Measurements from ENCODE around the gene AZU1. TPM values are rescaled to one million over a fixed set of nuclear protein-coding genes. Genes with fewer than 3 reads are reported as not detected.
"Not testable (repeated sequence)": the region's sequence is repeated elsewhere in the genome, so short reads cannot be mapped to it uniquely, and the experiment has no call there.

AZU1 gene
- total RNA-seq, 2 donors from 2014 or later: 6.9 TPM; not detected in 1

DNA sequence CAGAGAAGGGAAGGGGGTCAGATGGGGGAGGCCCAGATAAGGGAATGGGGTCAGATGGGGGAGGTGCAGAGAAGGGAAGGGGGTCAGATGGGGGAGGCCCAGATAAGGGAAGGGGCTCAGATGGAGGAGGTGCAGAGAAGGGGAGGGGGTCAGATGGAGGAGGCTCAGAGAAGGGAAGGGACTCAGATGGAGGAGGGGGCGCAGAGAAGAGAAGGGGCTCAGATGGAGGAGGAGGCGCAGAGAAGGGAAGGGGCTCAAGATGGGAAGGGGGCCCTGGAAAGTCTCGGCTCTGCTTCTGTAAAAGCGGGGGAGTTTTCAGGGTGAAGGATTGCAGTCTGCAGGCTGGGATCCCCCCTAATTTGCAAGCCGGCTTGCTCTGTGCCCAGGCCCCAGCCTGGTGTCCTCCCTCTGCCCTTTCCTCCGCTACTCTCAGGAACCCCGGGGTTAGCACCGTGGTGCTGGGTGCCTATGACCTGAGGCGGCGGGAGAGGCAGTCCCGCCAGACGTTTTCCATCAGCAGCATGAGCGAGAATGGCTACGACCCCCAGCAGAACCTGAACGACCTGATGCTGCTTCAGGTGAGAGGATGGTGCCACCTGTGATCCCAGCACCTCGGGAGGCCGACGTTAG is 1.6 kb downstream of the AZU1 start:
- no peak for TF ChIP-seq POLR2AphosphoS5 (IDR thresholded peaks at IDR 0.05)
- TF ChIP-seq POLR2A (IDR thresholded peaks at IDR 0.05): no peak
- TF ChIP-seq, protein P1, sequence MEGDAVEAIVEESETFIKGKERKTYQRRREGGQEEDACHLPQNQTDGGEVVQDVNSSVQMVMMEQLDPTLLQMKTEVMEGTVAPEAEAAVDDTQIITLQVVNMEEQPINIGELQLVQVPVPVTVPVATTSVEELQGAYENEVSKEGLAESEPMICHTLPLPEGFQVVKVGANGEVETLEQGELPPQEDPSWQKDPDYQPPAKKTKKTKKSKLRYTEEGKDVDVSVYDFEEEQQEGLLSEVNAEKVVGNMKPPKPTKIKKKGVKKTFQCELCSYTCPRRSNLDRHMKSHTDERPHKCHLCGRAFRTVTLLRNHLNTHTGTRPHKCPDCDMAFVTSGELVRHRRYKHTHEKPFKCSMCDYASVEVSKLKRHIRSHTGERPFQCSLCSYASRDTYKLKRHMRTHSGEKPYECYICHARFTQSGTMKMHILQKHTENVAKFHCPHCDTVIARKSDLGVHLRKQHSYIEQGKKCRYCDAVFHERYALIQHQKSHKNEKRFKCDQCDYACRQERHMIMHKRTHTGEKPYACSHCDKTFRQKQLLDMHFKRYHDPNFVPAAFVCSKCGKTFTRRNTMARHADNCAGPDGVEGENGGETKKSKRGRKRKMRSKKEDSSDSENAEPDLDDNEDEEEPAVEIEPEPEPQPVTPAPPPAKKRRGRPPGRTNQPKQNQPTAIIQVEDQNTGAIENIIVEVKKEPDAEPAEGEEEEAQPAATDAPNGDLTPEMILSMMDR (IDR thresholded peaks at IDR 0.05): no peak
- no peaks in the 10 kb centered on the region for H3K27me3 ChIP-seq (replicated peaks; ENCODE audit: insufficient read depth)
- H3K4me3 ChIP-seq: no peak overlapping the region
- no peaks in the 10 kb centered on the region for H3K36me3 ChIP-seq
- H3K9me3 ChIP-seq: no peaks in the 10 kb centered on the region
- no peak for DNase-seq (ENCODE audit: low spot score)
- no peaks in the 10 kb centered on the region for H3K4me1 ChIP-seq (replicated peaks)
- 64% methylated on average over 18 of the region's 18 CpGs for WGBS
- intact Hi-C loops (cut with DNase I): no loop called here
- no peak overlapping the region for H3K27ac ChIP-seq

DNA sequence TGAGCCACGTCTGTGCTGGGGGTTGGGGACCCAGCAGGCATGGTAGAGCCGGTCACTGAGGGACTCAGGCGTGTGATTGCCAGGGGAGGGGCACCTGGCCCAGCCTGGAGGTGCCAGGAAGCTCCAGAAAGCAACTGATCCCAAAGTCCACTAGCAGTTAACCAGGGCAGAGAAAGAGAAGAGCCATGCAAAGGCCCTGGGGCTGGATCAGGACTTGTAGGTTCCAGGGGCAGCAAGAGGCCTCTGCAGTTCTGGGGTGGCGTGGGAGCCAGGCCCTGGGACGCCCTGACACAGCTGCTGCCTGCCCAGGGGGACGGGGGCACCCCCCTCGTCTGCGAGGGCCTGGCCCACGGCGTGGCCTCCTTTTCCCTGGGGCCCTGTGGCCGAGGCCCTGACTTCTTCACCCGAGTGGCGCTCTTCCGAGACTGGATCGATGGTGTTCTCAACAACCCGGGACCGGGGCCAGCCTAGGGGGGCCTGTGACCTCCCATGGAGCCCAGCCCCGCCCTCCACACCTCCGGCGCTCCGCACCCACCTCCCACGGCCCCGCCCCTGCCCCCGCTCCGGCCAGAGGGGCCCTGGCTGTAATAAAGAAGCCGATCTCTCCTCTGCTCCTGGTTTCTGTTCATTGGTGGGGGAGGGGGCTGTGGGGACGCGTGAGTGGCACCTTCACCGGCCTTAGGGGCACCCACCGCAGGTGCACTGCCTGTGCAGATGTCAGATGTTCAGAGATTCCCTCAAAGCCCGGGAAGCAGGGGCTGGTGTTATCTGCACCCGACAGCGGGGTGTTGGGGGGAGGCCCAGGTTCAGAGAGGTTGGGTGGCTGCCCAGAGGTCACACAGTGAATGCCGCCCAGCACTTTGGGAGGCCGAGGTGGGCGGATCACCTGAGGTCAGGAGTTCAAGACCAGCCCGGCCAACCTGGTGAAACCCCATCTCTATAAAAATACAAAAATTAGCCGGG is 4.1 kb downstream of the AZU1 start:
- WGBS: 48% methylated on average over 33 of the region's 38 CpGs
- Histone ChIP-seq H3K9me3 (no peaks in the 10 kb centered on the region), H3K4me3 (no peak overlapping the region), H3K27ac (no peak overlapping the region), H3K36me3 (no peaks in the 10 kb centered on the region), H3K27me3 (replicated peaks; ENCODE audit: insufficient read depth) (peaks cover 3% of the 10 kb centered on the region), H3K4me1 (replicated peaks) (no peaks in the 10 kb centered on the region)
- TF ChIP-seq POLR2AphosphoS5 (IDR thresholded peaks at IDR 0.05): no peak
- no peak for TF ChIP-seq POLR2A (IDR thresholded peaks at IDR 0.05)
- TF ChIP-seq, protein P1 (IDR thresholded peaks at IDR 0.05): no peak
- DNase-seq (ENCODE audit: low spot score): no peak
- intact Hi-C loops (cut with DNase I): no loop called here

DNA sequence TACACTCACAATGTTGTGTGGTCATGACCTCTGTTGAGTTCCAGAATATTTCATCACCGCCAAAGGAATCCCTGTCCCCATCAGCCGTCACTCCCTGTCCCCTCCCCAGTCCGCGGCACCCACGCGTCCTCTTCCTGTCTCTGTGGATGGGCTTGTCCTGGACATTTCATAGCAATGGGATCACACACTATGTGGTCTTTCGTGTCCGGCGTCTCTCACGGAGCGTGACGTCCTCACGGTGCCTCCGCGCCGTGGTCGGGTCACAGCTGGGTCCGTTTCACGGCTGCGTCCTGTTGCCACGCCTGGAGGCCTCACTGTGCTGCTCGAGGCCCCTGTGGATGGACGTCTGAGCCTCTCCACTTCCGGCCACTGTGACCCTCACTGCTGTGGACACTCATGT is 6.6 kb downstream of the AZU1 start:
- intact Hi-C loops (cut with DNase I): no loop called here
- H3K4me1 ChIP-seq (replicated peaks): no peaks in the 10 kb centered on the region
- 70% methylated on average over 24 of the region's 24 CpGs for WGBS
- no peak overlapping the region for H3K4me3 ChIP-seq
- H3K27me3 ChIP-seq (replicated peaks; ENCODE audit: insufficient read depth): peaks cover 3% of the 10 kb centered on the region
- H3K27ac ChIP-seq: no peak overlapping the region
- DNase-seq (ENCODE audit: low spot score): no peak
- no peaks in the 10 kb centered on the region for H3K36me3 ChIP-seq
- TF ChIP-seq POLR2A (IDR thresholded peaks at IDR 0.05): no peak
- TF ChIP-seq, protein P1 (IDR thresholded peaks at IDR 0.05): no peak
- TF ChIP-seq POLR2AphosphoS5 (IDR thresholded peaks at IDR 0.05): no peak
- H3K9me3 ChIP-seq: no peaks in the 10 kb centered on the region

GRCh38 chr19:835210-835810 is 7.7 kb downstream of the AZU1 start:
- WGBS: 60% methylated on average over 36 of the region's 36 CpGs
- Histone ChIP-seq H3K27ac (no peak overlapping the region), H3K9me3 (no peaks in the 10 kb centered on the region), H3K36me3 (no peaks in the 10 kb centered on the region), H3K27me3 (replicated peaks; ENCODE audit: insufficient read depth) (peaks cover 3% of the 10 kb centered on the region), H3K4me3 (no peak overlapping the region), H3K4me1 (replicated peaks) (no peaks in the 10 kb centered on the region)
- DNase-seq (ENCODE audit: low spot score): no peak
- intact Hi-C loops (cut with DNase I): no loop called here
- no peak for TF ChIP-seq POLR2A (IDR thresholded peaks at IDR 0.05)

- intact Hi-C loops (cut with DNase I): no loop called here
- Histone ChIP-seq H3K36me3 (no peaks in the 10 kb centered on the region), H3K4me3 (no peak within 1 kb of the TSS), H3K4me1 (replicated peaks) (no peaks in the 10 kb centered on the region), H3K27me3 (replicated peaks; ENCODE audit: insufficient read depth) (peaks cover 10% of the 10 kb centered on the region), H3K9me3 (no peaks in the 10 kb centered on the region), H3K27ac (no peak within 1 kb of the TSS)
- DNase-seq (ENCODE audit: low spot score): no peak
- 76% methylated on average over 24 of the region's 24 CpGs for WGBS
- no peak for TF ChIP-seq POLR2AphosphoS5 (IDR thresholded peaks at IDR 0.05)
- TF ChIP-seq, protein P1 (IDR thresholded peaks at IDR 0.05): no peak
- TF ChIP-seq POLR2A (IDR thresholded peaks at IDR 0.05): no peak
Measured at GRCh38 chr19:840519-841206, 13.0 kb downstream of the AZU1 start, which contains the start of gene PRTN3. PRTN3 (plus strand) TSS chr19:840999; CDS start chr19:841009, 10 bp downstream.

DNA sequence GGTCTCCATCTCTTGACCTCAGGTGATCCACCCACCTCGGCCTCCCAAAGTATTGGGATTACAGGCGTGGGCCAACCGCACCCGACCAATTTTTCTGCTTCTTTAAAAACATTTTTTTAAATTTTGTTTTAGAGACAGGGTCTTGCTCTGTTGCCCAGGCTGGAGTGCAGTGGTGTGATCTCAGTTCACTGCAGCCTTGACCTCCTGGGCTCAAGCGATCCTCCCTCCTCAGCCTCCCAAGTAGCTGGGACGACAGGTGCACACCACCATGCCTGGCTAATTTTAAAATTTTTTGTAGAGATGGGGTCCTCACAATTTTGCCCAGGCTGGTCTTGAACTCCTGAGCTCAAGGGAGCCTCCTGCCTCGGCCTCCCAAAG is 15.2 kb downstream of the AZU1 start:
- DNase-seq (ENCODE audit: low spot score); H3K4me1 ChIP-seq (replicated peaks); H3K27ac ChIP-seq; H3K36me3 ChIP-seq; intact Hi-C loops (cut with DNase I); H3K9me3 ChIP-seq; H3K27me3 ChIP-seq (replicated peaks; ENCODE audit: insufficient read depth); H3K4me3 ChIP-seq: not testable (repeated sequence)
- WGBS: 84% methylated on average over 7 of the region's 7 CpGs

Data from prostate gland (tissue), 2 donors.